Tibial nerve (tissue), 4 donors: ENCODE data around the gene FTH1.

Source experiments
- CTCF ChIP-seq, 5 experiments: fragments of 200-600 bp in 3 of 5; fragments of 450-650 bp in 2 of 5; sonication (generic) in 3 of 5; IDR thresholded peaks; one replicate each; pipeline ENCODE4 v1.5.1; 2016 to 2019; ENCODE audit warnings: antibody characterized with exemption in 5 of 5, mild to moderate bottlenecking in 3 of 5, moderate library complexity in 2 of 5
- EP300 ChIP-seq, 2 donors: sonication (generic); formaldehyde crosslinking; IDR thresholded peaks; one replicate each; pipeline ENCODE4 v1.6.1; 2017; ENCODE audit warnings: antibody characterized with exemption in 2 of 2, mild to moderate bottlenecking in 1 of 2
- POLR2A ChIP-seq, 2 donors: fragments of 450-650 bp; IDR thresholded peaks; one replicate each; pipeline ENCODE4 v1.6.1; 2017; ENCODE audit warnings: antibody characterized with exemption in 2 of 2, mild to moderate bottlenecking in 2 of 2, moderate library complexity in 2 of 2

- TF ChIP-seq CTCF (IDR thresholded peaks at IDR 0.05) (no peak), POLR2A (IDR thresholded peaks at IDR 0.05) (no peak), EP300 (IDR thresholded peaks at IDR 0.05) (no peak)
Observed at GRCh38 chr11:61928606-61929005, 38.8 kb downstream of the FTH1 start.
